IPS-NIHi11 (cell line): ENCODE results near the gene MAPKAPK5.
A peak's percentile ranks its signal among the peaks of the same experiment; 100 is the strongest.
"Not testable (repeated sequence)": the region's sequence is repeated elsewhere in the genome, so short reads cannot be mapped to it uniquely, and the experiment has no call there.

Experiments
- DNase-seq: peaks from one replicate; pipeline ENCODE4 v3.0.0; 2012; ENCODE audit warnings: mixed read lengths, low spot score

MAPKAPK5 gene

DNA sequence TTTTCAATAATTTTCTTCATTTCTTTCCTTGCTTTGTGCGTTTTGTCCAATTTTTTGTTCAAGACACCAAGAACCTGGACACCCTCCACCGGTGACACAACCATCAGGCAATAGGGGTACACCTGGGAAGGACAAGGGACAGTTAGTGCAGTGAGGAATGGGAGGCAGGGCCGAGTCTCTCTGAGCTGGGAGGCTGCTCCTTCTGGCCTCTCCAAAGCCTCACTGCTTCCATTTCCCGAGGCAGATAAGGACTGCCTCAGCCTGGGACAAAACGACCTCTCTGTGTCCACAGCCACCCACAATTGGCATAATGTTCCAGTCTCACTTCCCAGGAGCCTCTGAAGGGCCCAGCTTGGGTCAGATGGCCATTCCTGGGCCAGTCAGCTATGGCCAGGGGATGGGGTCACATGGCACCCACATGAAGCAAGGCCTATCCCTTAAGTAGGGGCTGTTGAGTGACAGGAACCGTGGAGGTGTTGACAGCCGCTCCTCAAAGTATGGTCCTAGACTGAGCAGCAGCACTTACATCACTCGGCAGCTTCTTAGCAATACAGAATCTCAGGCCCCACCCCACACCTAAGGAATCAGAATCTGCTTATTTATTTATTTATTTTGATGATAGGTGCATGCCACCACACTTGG, 13.6 kb upstream of the MAPKAPK5 start:
- DNase-seq, result no peak

DNA sequence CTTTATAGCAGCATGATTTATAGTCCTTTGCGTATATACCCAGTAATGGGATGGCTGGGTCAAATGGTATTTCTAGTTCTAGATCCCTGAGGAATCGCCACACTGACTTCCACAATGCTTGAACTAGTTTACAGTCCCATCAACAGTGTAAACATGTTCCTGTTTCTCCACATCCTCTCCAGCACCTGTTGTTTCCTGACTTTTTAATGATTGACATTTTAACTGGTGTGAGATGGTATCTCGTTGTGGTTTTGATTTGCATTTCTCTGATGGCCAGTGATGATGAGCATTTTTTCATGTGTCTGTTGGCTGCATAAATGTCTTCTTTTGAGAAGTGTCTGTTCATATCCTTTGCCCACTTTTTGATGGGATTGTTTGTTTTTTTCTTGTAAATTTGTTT, 12.4 kb upstream of the MAPKAPK5 start:
- not testable (repeated sequence) for DNase-seq

DNA sequence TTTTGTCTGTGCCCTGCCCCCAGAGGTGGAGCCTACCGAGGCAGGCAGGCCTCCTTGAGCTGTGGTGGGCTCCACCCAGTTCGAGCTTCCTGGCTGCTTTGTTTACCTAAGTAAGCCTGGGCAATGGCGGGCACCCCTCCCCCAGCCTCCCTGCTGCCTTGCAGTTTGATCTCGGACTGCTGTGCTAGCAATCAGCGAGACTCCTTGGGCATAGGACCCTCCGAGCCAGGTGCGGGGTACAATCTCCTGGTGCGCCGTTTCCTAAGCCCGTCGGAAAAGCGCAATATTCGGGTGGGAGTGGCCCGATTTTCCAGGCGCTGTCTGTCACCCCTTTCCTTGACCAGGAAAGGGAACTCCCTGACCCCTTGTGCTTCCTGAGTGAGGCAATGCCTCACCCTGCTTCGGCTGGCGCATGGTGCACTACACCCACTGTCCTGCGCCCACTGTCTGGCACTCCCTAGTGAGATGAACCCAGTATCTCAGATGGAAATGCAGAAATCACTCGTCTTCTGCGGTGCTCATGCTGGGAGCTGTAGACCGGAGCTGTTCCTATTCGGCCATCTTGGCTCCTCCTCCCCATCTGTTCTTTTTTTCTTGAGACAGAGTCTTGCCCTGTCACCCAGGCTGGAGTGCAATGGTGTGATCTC, 7.2 kb upstream of the MAPKAPK5 start:
- DNase-seq, result not testable (repeated sequence)

DNA sequence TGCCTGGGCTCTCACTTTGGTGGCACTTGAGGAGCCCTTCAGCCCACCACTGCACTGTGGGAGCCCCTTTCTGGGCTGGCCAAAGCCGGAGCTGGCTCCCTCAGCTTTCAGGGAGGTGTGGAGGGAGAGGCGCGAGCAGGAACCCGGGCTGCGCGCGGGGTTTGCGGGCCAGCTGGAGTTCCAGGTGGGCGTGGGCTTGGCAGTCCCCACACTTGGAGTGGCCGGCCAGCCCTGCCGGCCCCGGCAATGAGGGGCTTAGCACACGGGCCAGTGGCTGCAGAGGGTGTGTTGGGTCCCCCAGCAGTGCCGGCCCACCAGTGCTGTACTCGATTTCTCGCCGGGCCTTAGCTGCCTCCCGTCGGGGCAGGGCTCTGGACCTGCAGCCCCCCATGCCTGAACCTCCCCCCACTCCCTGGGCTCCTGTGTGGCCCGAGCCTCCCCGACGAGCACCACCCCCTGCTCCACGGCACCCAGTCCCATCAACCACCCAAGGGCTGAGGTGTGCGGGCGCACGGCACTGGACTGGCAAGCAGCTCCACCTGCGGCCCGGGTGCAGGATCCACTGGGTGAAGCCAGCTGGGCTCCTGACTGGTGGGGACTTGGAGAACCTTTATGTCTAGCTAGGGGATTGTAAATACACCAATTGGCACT, 6.4 kb upstream of the MAPKAPK5 start:
- not testable (repeated sequence) for DNase-seq

DNA sequence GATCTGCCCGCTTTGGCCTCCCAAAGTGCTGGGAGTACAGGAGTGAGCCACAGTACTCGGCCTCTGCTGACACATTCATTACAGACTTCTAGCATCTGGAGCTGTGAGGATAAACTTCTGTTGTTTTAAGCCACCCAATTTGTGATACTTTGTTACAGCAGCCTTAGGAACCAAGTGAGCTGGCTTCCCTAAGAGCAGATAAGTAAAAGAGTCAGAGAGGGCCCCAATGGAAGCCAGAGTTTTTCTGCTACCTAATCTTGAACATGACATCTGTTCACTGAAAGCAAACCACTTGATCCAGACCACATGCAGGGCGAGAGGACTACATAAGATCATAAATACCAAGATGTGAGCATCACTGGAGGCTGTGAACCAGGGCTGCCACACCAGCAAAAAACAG, 3.7 kb upstream of the MAPKAPK5 start:
- DNase-seq, result no peak

DNA sequence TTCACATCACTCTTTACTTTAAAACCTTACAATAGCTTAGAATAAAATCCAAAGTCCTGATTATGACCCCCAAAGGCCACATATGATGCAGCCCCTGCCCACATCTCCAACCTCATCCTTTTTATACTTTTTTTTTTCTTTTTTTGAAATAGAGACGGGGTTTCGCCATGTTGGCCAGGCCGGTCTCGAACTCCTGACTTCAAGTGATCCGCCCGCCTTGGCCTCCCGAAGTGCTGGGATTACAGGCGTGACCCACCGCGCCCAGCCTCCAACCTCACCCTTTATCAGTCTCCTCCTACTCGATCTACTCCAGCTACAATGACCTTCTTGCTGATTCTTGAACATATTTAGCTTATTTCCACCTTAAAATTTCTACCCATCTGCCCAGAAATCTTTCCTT, 1.2 kb upstream of the MAPKAPK5 start:
- no peak for DNase-seq

DNA sequence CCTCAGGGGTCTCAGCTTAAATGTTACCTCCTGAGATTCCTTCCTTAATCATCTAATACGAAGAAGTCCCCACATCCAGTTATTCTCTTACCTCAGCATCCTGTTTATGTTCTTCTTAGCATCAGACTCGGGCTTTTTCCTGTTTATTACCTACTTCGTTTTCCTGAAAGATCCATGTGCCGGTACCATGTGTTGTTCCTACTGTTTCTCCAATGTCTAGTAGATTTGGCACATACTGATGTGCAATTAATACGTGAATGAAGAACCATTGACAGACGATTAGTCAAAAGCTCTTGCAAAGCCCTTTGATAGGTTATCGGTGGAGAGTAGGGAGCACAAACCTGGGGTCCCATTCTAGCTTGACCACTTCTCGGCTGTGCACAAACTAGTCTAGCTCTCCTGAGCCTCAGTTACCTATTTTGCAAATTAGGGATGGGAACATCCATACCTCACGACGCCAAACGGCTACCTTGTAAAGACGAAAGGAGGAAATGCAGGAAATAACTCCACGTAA, 735 bp upstream of the MAPKAPK5 start:
- DNase-seq, result peak; percentile 46

DNA sequence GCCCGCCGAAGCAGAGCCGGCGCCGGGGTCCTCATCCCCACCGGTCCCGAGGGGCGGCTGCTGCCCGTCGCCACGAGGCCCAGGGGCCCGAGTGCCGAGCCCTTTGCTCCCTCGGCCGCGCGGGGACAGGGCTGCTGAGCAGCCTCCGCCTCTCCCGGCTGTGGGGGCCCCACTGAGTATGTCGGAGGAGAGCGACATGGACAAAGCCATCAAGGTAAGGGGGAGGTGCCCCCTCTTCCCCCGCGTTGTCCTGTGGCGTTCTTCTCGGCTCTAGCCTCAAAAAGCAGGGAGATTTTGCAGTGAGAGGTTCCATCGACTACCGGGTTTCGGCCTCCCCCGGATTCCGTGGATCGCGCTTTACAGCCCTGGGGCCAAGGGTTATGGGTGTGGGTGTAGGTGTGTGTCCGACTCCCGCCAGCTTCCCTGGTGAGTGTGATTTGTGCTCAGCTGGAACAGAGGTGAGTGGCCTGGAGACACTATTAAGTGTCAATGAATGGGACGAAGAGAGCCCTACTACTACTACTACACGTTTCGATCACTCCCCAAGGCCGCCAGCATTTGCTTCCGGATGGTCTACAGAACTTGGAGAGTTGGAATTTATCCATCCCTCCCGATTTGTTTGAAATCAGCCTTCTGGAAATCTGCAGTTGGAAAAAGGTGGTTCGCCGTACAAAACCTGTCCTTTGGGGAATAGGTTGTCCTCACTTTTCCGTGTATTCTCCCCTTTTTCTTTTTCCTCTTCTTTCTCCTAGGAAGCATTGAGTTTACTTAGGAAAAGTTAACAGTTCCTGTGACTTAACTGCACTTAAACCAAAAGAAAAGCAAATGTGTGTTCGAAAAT, 748 bp downstream of the MAPKAPK5 start:
- no peak for DNase-seq

DNA sequence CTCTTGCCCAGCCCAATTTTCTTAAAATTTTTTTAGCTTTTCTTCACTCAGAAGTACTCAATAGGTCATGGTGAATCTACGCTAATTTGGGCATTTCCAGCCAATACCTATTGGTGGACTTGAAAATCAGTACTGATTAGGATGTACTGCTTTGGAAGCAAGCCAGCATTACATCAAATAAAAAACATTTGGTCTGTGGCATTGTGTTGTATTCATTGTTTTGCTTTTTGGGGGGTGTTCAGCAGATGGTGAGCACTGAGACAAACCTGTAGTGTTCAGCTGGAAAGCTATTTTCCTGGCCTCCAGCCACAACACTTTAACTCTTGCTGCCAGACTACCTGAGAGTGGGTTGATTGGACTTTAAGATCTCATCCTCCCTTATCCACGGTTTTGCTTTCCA, 4.0 kb downstream of the MAPKAPK5 start:
- DNase-seq, result no peak

DNA sequence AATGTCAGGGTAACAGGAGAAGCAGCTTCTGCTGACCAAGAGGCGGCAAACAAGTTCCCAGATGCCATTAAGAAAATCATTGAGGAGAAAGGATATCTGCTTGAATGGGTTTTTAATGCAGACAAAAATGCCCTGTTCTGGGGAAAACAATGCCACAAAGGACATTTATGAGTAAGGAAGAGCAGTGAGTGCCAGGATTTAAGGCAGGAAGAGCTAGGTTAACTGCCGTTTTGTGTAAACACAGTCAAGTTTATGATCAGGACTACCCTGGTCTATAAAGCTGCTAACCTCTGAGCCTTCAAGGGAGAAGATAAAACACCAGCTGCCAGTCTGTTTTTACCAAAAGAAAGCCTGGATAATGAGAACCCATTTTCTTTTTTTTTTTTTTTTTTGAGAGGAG, 8.5 kb downstream of the MAPKAPK5 start:
- DNase-seq, result no peak

DNA sequence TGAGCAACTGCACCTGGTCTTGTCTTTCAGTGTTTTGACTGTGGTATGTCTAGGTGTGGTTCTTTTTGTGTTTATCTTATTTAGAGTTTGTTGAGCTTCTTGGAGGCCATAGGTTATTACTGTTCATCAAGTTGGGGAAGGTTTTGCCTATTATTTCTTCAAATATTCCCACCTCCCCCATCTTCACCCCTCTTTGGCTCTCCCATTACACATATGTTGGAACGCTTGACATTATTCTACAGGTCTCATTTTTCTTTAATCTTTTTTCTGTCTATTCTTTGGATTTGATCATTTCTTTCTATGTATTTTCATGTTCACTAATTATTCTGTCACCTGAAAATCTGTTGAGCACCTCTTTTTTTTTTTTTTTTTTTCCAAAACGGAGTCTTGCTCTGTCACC, 16.2 kb downstream of the MAPKAPK5 start:
- no peak for DNase-seq

DNA sequence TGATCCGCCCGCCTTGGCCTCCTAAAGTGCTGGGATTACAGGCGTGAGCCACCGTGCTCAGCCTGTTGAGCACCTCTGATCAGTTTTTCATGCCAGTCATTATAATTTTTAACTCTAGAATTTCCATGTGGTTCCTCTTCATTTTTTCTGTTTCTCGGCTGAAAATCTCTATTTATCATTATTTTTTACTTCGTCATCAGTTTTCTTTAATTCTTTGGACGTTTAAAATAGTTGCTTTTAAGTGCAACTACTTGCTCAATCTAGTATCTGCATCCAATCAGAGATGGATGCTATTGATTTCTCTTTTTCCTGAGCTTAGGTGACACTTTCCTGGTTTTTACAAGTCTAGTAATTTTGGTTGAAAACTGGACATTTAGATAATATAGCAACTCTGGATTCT, 16.8 kb downstream of the MAPKAPK5 start:
- no peak for DNase-seq

DNA sequence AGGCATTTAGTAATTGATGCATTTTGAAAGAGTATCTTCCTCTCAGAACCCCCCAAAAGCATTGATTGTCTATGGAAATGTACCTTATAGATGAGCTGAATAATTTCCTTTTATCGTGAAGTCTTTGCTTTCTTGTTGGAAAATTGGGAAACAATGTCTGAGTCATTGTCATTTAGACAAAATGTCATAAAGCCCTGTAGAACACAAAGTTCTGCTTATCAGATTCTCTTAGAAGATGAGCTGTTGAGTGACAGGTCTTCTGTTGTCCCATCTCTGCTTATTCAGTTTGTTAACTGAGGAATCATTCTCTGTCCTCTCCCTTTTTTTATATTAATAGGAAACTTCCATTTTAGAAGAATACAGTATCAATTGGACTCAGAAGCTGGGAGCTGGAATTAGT, 22.9 kb downstream of the MAPKAPK5 start:
- no peak for DNase-seq

DNA sequence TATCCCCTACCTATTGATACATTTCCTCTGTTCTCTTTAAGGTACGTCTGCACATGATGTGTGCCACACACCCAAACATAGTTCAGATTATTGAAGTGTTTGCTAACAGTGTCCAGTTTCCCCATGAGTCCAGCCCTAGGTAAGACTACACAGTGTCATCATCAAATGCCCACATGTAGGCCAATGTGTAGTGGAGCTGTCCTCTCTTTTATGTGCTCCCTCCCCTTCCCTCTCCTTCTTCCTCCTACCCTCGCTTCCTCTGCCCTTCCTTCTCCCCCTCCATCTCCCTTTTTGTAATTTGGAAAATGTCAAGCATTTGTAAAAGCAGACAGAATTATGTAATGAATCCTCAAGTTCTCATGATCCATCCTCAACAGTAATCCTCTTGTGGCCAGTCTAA, 25.5 kb downstream of the MAPKAPK5 start:
- no peak for DNase-seq

DNA sequence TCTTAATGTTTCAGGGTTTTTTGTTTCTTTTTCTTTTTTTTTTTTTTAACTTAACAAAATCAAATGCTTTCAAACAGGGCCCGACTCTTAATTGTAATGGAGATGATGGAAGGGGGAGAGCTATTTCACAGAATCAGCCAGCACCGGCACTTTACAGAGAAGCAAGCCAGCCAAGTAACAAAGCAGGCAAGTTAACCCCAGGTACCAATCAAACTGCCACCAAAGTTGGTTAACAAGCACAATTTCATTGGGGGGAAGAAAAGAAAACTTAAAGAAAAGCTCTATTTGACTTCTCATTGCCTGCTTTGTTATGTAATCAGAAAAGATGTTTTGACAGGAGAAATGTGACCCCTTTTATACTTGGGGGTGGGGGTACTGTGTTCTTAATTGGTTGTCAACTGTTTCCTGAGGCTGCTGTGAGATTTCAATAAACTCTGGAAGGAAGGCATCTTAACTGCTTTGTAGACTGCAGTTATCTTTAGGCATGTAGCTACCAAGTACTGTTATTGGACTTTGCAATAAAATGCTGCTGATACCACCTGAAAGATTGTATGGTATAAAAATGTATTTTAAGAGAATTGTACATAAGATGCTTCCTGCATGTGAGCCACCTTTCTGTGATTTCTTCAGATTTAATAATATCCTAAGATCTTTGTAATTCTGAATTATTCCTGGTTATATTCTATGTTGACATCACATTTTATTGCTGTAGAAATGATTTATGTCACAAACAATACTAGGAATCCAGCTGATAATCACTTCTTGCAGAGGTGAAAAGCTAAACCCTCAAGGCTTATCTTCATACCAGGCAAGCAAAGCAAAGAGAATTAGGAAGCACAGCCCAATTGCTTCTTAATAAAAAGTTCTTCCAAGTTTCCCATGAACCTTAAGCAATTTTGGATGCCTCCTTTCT, 26.9 kb downstream of the MAPKAPK5 start:
- peak; percentile 52 for DNase-seq

DNA sequence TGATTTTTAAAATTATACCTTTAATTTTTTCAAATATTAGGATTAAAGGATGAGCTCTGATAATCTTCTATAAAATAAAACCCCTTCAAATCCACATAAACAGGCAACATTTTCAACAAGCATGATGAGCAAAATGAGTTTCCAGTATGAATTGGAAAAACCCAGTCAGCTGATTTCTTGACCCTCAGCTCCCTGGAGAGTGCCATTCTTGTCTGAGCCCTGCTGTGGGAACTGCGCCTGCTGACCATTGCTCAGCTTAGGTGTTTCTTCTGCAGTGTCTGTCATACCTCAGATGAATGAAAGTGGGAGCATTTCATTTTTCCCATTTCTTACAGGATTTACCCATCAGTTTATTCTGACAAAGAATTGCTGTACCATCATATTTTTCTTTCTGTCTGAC, 27.6 kb downstream of the MAPKAPK5 start:
- no peak for DNase-seq

DNA sequence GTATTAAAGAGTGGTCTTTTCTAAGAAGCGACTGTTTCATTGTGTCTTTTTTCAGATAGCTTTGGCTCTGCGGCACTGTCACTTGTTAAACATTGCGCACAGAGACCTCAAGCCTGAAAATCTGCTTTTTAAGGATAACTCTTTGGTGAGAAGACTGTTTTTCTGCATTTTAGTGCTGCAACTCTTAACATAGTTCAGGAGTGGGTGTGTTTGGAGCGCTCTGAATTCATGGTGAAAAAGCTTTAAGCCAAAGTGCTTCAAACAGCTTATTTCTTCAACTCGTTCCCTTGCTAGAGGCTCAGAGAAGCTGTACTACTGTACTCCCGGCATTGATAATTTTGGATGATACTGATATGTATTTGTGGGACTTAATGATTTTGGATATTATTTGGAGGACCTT, 28.2 kb downstream of the MAPKAPK5 start:
- DNase-seq, result no peak

DNA sequence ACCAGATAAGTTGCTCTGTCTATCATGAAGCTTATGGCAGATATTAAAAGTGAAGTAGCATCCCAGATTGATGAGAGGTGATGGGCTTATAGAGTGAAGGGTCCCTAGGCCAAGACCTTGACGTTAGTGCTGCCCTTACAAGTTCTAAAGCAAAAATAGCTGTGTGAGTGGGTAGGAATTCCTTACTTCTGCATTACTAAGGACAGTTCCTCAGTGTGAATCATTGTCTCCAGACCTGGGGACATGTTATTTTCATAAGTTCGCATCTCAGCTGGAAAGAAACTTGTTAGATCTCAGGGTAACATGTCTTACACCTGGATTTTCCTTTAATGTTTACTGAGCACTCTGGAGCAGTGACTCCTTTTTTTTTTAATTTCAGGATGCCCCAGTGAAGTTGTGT, 28.7 kb downstream of the MAPKAPK5 start:
- DNase-seq, result no peak

DNA sequence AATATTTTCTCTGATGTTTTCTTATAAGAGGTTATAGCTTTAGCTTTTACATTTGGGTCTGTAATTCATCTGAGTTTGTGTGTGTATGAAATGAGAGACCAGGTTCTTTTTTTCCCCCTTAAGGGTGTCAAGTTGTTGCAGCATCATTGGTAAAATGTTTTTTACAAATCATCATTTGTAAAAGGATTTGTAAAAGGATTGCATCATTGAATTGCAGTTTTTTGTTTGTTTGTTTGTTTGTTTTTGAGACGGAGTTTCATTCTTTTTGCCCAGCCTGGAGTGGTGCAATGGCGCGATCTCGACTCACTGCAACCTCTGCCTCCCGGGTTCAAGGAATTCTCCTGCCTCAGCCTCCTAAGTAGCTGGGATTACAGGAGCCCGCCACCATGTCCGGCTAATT, 31.1 kb downstream of the MAPKAPK5 start:
- DNase-seq, result no peak

DNA sequence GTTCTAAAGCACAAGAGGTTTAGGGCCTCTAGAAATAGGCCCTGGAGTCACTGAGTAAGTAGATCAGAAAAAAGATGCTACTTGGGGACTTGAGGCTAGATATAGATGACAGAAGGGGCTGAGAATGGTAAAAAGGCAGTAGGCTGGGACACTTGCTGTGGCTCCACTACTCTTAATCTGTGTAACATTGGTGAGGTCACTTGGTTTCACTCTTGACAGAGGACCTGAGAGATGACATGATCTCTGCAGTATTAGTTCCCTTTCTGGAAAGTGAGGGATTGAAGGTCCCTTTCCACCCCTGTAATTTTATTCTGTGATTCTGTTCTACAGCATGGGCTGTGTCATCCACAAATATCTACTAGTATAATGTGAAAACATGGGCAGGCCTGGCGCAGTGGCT, 39.7 kb downstream of the MAPKAPK5 start:
- no peak for DNase-seq
